AG04450 (cell line): Measurements from ENCODE around the gene INTS15. TPM values are rescaled to one million over a fixed set of nuclear protein-coding genes. Genes with fewer than 3 reads are reported as not detected.

ENCODE experiments used
- CTCF ChIA-PET: fragments of 300-600, 350-600 bp; formaldehyde crosslinking; extraction: SDS; loops from one replicate; lab custom pipeline; 2022; ENCODE audit warnings: antibody characterized with exemption, inconsistent platforms; lab: Charles Lee
- POLR2A ChIA-PET: fragments of 350-600 bp; formaldehyde crosslinking; extraction: SDS; loops from one replicate; lab custom pipeline; 2021; ENCODE audit warnings: antibody characterized with exemption, inconsistent platforms; lab: Yijun Ruan, JAX
- DNase-seq: peaks from one replicate; pipeline ENCODE4 v3.0.0-alpha.2; 2011; ENCODE audit warnings: low read depth, low spot score
- H3K27ac ChIP-seq: one replicate; pipeline ENCODE4 v1.5.1; 2012; ENCODE audit warnings: low read depth, low read length, control low read depth
- H3K27me3 ChIP-seq: one replicate; pipeline ENCODE4 v1.6.0; 2012; ENCODE audit warnings: low read length; ENCODE audit not compliant: control insufficient read depth, insufficient read depth
- H3K4me3 ChIP-seq: 2 replicates; pipeline ENCODE4 v1.5.1; 2011; ENCODE audit warnings: mild to moderate bottlenecking, low read depth, low read length, control low read depth
- H3K9me3 ChIP-seq: 2 replicates; pipeline ENCODE4 v1.5.1; 2012; ENCODE audit warnings: low read length; ENCODE audit not compliant: control insufficient read depth, insufficient read depth
- CTCF ChIP-seq: IDR thresholded peaks from 2 replicates; pipeline ENCODE4 v1.5.1; 2011; ENCODE audit warnings: low read depth, low read length, control low read depth, inconsistent platforms
- polyA plus RNA-seq: library from polyadenylated mRNA; depleted of rRNA; stranded (reverse); fragments of >200 nt; gene quantifications from 2 replicates; pipeline ENCODE4 v1.2.3, GENCODE V29; 2011

Gene INTS15
- polyA plus RNA-seq, 1 experiment, result 17.1 TPM

DNA sequence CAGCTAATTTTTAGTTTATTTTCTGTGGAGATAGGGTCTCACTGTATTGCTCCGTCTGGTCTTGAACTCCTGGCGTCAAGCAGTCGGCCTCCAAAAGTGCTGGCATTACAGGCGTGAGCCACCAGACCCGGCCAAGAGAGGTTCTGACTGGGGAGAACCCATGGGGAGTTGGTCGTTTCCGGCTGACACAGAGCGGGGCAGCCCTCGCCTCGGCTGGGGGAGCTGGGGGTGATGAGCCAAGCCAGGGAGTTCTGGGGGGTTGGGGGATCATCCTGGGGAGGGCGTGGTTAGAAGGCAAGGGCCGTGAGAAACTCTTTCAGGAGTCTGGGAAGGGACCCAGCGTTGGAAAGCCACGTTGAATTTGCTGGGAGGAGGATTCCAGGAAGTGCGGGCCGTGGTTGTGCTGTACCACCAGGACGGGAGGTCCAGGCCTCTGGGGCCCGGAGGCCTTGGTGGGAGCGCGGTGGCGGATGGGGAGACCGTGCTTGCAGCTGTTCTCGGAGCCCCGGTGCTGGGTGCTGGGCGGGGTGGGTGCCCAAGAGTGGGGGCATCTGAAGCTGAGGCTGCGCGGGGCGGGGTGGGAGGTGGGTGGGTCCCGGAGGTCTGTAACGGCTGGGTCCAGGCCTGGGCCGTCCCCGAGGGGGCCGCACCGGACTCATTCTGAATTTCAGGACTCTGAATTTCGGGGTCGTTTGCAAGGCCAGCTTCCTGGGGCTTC is 17.2 kb downstream of the INTS15 start:
- no peaks in the 10 kb centered on the region for H3K27me3 ChIP-seq
- no peak overlapping the region for H3K27ac ChIP-seq
- CTCF ChIA-PET, result no interaction called here
- no peak overlapping the region for H3K4me3 ChIP-seq
- POLR2A ChIA-PET, result no interaction called here
- no peak for DNase-seq
- TF ChIP-seq CTCF, result no peak
- H3K9me3 ChIP-seq, result no peaks in the 10 kb centered on the region

GRCh38 chr7:6607651-6608051 is 17.8 kb downstream of the INTS15 start:
- DNase-seq, result no peak
- Histone ChIP-seq H3K27ac (no peak overlapping the region), H3K9me3 (no peaks in the 10 kb centered on the region), H3K4me3 (no peak overlapping the region), H3K27me3 (no peaks in the 10 kb centered on the region)
- ChIA-PET CTCF (no interaction called here), POLR2A (no interaction called here)
- no peak for TF ChIP-seq CTCF

DNA sequence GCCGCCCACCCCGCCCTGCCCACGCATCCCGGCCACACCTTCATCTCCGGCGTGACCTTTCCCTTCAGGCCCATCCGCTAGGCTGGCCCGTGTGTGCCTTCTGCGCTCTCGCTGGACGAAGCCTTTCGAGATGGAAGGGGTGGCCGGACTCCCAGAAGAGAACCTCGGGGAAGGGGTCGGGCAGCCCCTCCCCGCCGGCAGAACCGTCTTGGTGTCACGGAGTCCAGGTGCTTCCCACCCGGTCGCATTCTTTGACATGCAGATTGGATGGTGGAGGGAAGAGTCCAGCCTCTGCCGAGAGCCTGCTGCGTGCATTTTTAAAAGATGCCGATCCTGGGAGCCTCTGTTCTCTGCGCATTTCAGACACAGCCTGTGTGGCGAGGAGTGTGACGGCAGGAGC is 18.3 kb downstream of the INTS15 start:
- Histone ChIP-seq H3K4me3 (no peak overlapping the region), H3K27ac (no peak overlapping the region), H3K9me3 (no peaks in the 10 kb centered on the region), H3K27me3 (no peaks in the 10 kb centered on the region)
- POLR2A ChIA-PET, result no interaction called here
- TF ChIP-seq CTCF, result no peak
- DNase-seq, result no peak
- CTCF ChIA-PET, result interaction anchor here (1.0 kb wide), 1 partner anchor 18 kb away, joined by 3 read pairs; the partner anchor contains the start of gene INTS15

DNA sequence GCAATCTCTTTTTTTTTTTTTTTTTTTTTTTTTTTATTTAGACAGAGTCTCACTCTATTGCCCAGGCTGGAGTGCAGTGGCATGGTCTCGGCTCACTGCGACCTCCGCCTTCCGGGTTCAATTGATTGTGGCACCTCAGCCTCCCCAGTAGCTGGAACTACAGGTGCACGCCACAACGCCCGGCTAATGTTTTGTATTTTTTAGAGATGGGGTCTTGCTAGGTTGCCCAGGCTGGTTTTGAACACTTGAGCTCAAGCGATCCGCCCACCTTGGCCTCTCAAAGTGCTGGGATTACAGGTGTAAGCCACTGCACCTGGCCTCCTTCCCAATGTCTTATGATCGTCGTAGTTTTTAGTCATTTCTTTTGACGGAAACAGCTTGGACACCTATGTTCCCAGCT is 19.0 kb downstream of the INTS15 start:
- no peak for DNase-seq
- ChIA-PET POLR2A (no interaction called here), CTCF (interaction anchor here (1.0 kb wide), 1 partner anchor 19 kb away, joined by 3 read pairs; the partner anchor contains the start of gene INTS15)
- peaks cover 3% of the 10 kb centered on the region for H3K27me3 ChIP-seq
- H3K9me3 ChIP-seq, result no peaks in the 10 kb centered on the region
- no peak overlapping the region for H3K4me3 ChIP-seq
- no peak for TF ChIP-seq CTCF
- no peak overlapping the region for H3K27ac ChIP-seq

DNA sequence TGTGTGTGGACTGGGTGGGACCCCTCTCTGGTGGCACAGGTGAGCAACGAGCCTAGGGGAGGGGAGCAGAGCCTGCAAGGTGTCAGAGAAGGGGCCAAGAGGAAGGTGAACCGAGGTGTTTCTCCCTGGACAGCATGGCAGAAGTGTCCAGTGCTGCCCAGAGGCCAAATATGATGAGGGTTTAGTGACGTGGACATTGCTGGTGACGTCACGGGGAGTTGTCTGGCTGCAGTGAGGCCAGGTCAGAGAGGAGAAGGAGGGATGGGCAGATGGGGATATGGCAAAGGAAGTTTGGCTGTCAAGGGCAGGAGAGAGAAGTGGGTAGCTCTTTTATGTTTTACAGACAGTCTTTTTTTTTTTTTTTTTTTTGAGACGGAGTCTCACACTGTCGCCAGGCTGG is 23.0 kb downstream of the INTS15 start:
- TF ChIP-seq CTCF, result no peak
- Histone ChIP-seq H3K4me3 (no peak overlapping the region), H3K9me3 (peaks cover 5% of the 10 kb centered on the region; the same call in 1 of the 2 replicates), H3K27me3 (peaks cover 14% of the 10 kb centered on the region), H3K27ac (no peak overlapping the region)
- no peak for DNase-seq
- CTCF ChIA-PET, result no interaction called here
- POLR2A ChIA-PET, result no interaction called here
